ENCODE results near the gene VMO1.

The VMO1 gene

GRCh38 chr17:4822835-4823234, 36.7 kb upstream of the VMO1 start:
- no peak overlapping the region for H3K4me3 ChIP-seq (ENCODE audit: control insufficient read depth, low read depth, low read length)
- no peak for TF ChIP-seq CTCF (conservative IDR thresholded peaks at IDR 0.05; ENCODE audit: control insufficient read depth, insufficient read depth, low read depth, low read length)
- DNase-seq (ENCODE audit: low read depth): no peak

GRCh38 chr17:4818276-4818675, 32.1 kb upstream of the VMO1 start:
- H3K4me3 ChIP-seq (ENCODE audit: control insufficient read depth, low read depth, low read length): no peak overlapping the region
- DNase-seq (ENCODE audit: low read depth): no peak
- no peak for TF ChIP-seq CTCF (conservative IDR thresholded peaks at IDR 0.05; ENCODE audit: control insufficient read depth, insufficient read depth, low read depth, low read length)

GRCh38 chr17:4816826-4817225, 30.7 kb upstream of the VMO1 start:
- no peak overlapping the region for H3K4me3 ChIP-seq (ENCODE audit: control insufficient read depth, low read depth, low read length)
- TF ChIP-seq CTCF (conservative IDR thresholded peaks at IDR 0.05; ENCODE audit: control insufficient read depth, insufficient read depth, low read depth, low read length): no peak
- DNase-seq (ENCODE audit: low read depth): no peak

- no peak for TF ChIP-seq CTCF (conservative IDR thresholded peaks at IDR 0.05; ENCODE audit: control insufficient read depth, insufficient read depth, low read depth, low read length)
- no peak for DNase-seq (ENCODE audit: low read depth)
- no peak overlapping the region for H3K4me3 ChIP-seq (ENCODE audit: control insufficient read depth, low read depth, low read length)
These were observed 29.0 kb upstream of the VMO1 start for GRCh38 chr17:4815043-4815675.

- no peak overlapping the region for H3K4me3 ChIP-seq (ENCODE audit: control insufficient read depth, low read depth, low read length)
- DNase-seq (ENCODE audit: low read depth): no peak
These were observed 26.5 kb upstream of the VMO1 start for GRCh38 chr17:4812690-4813089.

GRCh38 chr17:4811471-4811870, 25.3 kb upstream of the VMO1 start:
- no peak overlapping the region for H3K4me3 ChIP-seq (ENCODE audit: control insufficient read depth, low read depth, low read length)
- TF ChIP-seq CTCF (conservative IDR thresholded peaks at IDR 0.05; ENCODE audit: control insufficient read depth, insufficient read depth, low read depth, low read length): no peak
- no peak for DNase-seq (ENCODE audit: low read depth)

More at GRCh38 chr17:4812690-4813089, 26.5 kb upstream of the VMO1 start:
- TF ChIP-seq CTCF (conservative IDR thresholded peaks at IDR 0.05; ENCODE audit: control insufficient read depth, insufficient read depth, low read depth, low read length): no peak
